Gastroesophageal sphincter (tissue), 2 donors: ENCODE measurements around the gene ASAP2.

ENCODE experiments used
- EP300 ChIP-seq: sonication (generic); formaldehyde crosslinking; IDR thresholded peaks from one replicate; pipeline ENCODE4 v1.6.1; 2017; ENCODE audit warnings: antibody characterized with exemption, mild to moderate bottlenecking
- POLR2A ChIP-seq, 2 donors: fragments of 450-650 bp; IDR thresholded peaks; one replicate each; pipeline ENCODE4 v1.6.1; 2017; ENCODE audit warnings: antibody characterized with exemption in 2 of 2, mild to moderate bottlenecking in 2 of 2, moderate library complexity in 1 of 2

- TF ChIP-seq POLR2A (IDR thresholded peaks at IDR 0.05) (no peak), EP300 (no peak)
These were observed 67.0 kb downstream of the ASAP2 start for GRCh38 chr2:9273486-9274130.
